Type B pancreatic cell (in vitro differentiated cells): ENCODE measurements around the gene OR52N4. TPM values are rescaled to one million over a fixed set of nuclear protein-coding genes. Genes with fewer than 3 reads are reported as not detected.

ENCODE experiments used
- DNase-seq: peaks from one replicate; pipeline ENCODE4 v3.0.0; 2021; ENCODE audit warnings: mixed read lengths; ENCODE audit not compliant: unreplicated experiment; ENCODE audit errors: extremely low spot score
- H3K27ac Mint-ChIP-seq: 2 replicates; pipeline ENCODE4 v1.8.0; 2021; ENCODE audit warnings: mild to moderate bottlenecking, mixed read lengths
- H3K27me3 Mint-ChIP-seq: 2 replicates; pipeline ENCODE4 v1.8.0; 2021; ENCODE audit warnings: mixed read lengths
- H3K36me3 Mint-ChIP-seq: 2 replicates; pipeline ENCODE4 v1.8.0; 2021; ENCODE audit warnings: mixed read lengths
- H3K4me1 Mint-ChIP-seq: one replicate; pipeline ENCODE4 v1.8.0; 2021; ENCODE audit warnings: mixed read lengths; ENCODE audit not compliant: unreplicated experiment
- H3K4me3 Mint-ChIP-seq: 2 replicates; pipeline ENCODE4 v1.8.0; 2021; ENCODE audit warnings: mild to moderate bottlenecking, mixed read lengths
- H3K9me3 Mint-ChIP-seq: 2 replicates; pipeline ENCODE4 v1.8.0; 2021; ENCODE audit warnings: mixed read lengths
- total RNA-seq: library from RNA; stranded (reverse); gene quantifications from 2 replicates; pipeline ENCODE4 v1.2.1, GENCODE V29; 2021; ENCODE audit warnings: low replicate concordance
- TF ChIP-seq, protein P1 (sequence below): fragments of 200-600 bp; sonication (generic); conservative IDR thresholded peaks from 2 replicates; pipeline ENCODE4 v1.5.0; 2021; ENCODE audit warnings: antibody characterized with exemption, mild to moderate bottlenecking

The OR52N4 gene
- total RNA-seq, 1 donor from 2014 or later = not detected

DNA sequence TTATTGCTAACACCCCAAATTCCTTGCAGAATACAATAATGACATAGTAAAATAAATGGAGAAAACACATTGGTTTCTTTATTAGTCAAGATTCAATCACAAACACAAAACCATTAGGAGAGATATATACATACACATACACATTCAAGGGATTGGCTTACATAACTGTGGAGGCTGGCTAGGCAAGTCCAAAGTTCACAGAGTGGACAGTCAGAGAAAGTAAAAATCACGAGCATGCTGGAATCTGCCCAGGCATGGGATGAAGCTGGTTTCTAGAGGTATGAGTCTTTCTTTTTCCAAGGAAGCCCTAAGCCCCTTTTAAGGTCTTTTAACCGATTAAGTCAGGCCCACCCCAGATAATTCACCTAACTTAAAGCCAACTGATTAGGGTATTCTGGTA lies 31.4 kb upstream of the OR52N4 start:
- H3K9me3 Mint-ChIP-seq = no peaks in the 10 kb centered on the region
- no peak overlapping the region for H3K4me3 Mint-ChIP-seq
- TF ChIP-seq, protein P1, sequence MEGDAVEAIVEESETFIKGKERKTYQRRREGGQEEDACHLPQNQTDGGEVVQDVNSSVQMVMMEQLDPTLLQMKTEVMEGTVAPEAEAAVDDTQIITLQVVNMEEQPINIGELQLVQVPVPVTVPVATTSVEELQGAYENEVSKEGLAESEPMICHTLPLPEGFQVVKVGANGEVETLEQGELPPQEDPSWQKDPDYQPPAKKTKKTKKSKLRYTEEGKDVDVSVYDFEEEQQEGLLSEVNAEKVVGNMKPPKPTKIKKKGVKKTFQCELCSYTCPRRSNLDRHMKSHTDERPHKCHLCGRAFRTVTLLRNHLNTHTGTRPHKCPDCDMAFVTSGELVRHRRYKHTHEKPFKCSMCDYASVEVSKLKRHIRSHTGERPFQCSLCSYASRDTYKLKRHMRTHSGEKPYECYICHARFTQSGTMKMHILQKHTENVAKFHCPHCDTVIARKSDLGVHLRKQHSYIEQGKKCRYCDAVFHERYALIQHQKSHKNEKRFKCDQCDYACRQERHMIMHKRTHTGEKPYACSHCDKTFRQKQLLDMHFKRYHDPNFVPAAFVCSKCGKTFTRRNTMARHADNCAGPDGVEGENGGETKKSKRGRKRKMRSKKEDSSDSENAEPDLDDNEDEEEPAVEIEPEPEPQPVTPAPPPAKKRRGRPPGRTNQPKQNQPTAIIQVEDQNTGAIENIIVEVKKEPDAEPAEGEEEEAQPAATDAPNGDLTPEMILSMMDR = no peak
- H3K36me3 Mint-ChIP-seq = no peaks in the 10 kb centered on the region
- no peak for DNase-seq
- no peaks in the 10 kb centered on the region for H3K4me1 Mint-ChIP-seq
- H3K27ac Mint-ChIP-seq = no peak overlapping the region
- peaks cover 3% of the 10 kb centered on the region for H3K27me3 Mint-ChIP-seq

DNA sequence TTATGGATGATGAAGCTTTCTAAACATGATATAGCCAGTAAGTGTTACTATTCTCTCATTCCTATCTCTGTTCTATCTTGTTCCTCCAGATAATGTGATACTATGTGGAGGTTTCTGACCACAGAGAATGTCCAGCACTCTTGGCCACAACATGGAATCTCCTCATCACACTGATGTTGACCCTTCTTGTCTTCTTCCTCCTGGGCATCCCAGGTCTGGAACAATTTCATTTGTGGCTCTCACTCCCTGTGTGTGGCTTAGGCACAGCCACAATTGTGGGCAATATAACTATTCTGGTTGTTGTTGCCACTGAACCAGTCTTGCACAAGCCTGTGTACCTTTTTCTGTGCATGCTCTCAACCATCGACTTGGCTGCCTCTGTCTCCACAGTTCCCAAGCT lies 27.7 kb upstream of the OR52N4 start:
- TF ChIP-seq, protein P1 = no peak
- Mint-ChIP-seq H3K27ac (no peak overlapping the region), H3K27me3 (peaks cover 11% of the 10 kb centered on the region), H3K9me3 (no peaks in the 10 kb centered on the region), H3K4me1 (no peaks in the 10 kb centered on the region), H3K36me3 (no peaks in the 10 kb centered on the region), H3K4me3 (no peak overlapping the region)
- DNase-seq = no peak

DNA sequence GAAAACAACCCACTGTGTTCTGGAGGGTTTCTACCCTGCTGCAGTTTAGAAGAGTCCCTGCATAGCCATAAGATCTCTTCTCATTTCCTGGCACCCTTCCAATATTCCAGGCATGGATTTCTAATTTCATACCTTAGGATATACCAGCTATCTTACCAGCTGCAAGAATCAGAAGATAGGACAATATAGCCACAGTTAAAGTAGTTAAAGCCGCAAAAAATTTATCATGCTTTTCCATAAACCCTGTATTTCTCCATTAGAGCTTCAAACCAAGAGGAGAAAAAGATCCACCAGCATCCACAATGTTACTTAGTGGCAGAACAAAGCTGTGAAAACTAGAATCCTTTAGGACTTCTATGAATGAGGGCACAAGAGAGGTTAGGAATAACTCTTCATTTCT lies 26.4 kb upstream of the OR52N4 start:
- H3K4me1 Mint-ChIP-seq = no peaks in the 10 kb centered on the region
- no peak overlapping the region for H3K4me3 Mint-ChIP-seq
- H3K27me3 Mint-ChIP-seq = peaks cover 11% of the 10 kb centered on the region
- TF ChIP-seq, protein P1 = no peak
- H3K9me3 Mint-ChIP-seq = no peaks in the 10 kb centered on the region
- DNase-seq = no peak
- H3K36me3 Mint-ChIP-seq = no peaks in the 10 kb centered on the region
- H3K27ac Mint-ChIP-seq = no peak overlapping the region

DNA sequence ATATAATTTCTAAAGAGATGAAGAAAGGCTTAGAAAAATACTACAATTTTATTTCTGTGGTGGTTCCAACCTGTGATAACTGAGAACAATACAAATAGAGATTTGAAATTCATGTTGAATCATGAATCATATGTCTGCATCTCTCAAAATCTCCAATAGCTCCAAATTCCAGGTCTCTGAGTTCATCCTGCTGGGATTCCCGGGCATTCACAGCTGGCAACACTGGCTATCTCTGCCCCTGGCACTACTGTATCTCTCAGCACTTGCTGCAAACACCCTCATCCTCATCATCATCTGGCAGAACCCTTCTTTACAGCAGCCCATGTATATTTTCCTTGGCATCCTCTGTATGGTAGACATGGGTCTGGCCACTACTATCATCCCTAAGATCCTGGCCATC lies 17.6 kb upstream of the OR52N4 start, which contains the start of gene OR56B1:
TSS of gene OR56B1 (plus strand) at position 53 of the 400 bp plus-strand sequence. CDS start at position 122, 69 bp downstream.
- H3K4me3 Mint-ChIP-seq = no peak within 1 kb of the TSS
- H3K36me3 Mint-ChIP-seq = no peaks in the 10 kb centered on the region
- no peak within 1 kb of the TSS for H3K27ac Mint-ChIP-seq
- TF ChIP-seq, protein P1 = no peak
- H3K27me3 Mint-ChIP-seq = peaks cover 2% of the 10 kb centered on the region
- no peaks in the 10 kb centered on the region for H3K9me3 Mint-ChIP-seq
- no peaks in the 10 kb centered on the region for H3K4me1 Mint-ChIP-seq
- DNase-seq = no peak

DNA sequence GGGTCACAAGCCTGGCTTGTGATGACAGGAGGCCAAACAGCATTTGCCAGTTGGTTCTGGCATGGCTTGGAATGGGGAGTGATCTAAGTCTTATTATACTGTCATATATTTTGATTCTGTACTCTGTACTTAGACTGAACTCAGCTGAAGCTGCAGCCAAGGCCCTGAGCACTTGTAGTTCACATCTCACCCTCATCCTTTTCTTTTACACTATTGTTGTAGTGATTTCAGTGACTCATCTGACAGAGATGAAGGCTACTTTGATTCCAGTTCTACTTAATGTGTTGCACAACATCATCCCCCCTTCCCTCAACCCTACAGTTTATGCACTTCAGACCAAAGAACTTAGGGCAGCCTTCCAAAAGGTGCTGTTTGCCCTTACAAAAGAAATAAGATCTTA lies 17.0 kb upstream of the OR52N4 start:
- no peak for DNase-seq
- Mint-ChIP-seq H3K27me3 (peaks cover 5% of the 10 kb centered on the region), H3K36me3 (no peaks in the 10 kb centered on the region), H3K9me3 (no peaks in the 10 kb centered on the region), H3K27ac (no peak overlapping the region), H3K4me1 (no peaks in the 10 kb centered on the region), H3K4me3 (no peak overlapping the region)
- TF ChIP-seq, protein P1 = no peak
